IMR-90 (cell line): ENCODE data around the gene IQSEC1. TPM values are rescaled to one million over a fixed set of nuclear protein-coding genes. Genes with fewer than 3 reads are reported as not detected.

ENCODE experiments used
- ATAC-seq: fragments of 200-7000 bp; cut with Tn5 transposase; 2 replicates; pipeline ENCODE4 v1.9.1; 2020; ENCODE audit warnings: low read depth, mild to moderate bottlenecking, moderate library complexity
- BruUV-seq: library from RNA; stranded (reverse); fragments of 400-500 nt; replicated peaks from 2 replicates; lab custom pipeline; 2021; lab: Mats Ljungman, UMichigan
- CTCF ChIA-PET: fragments of 300-600 bp; formaldehyde crosslinking; extraction: SDS; loops from one replicate; lab custom pipeline; 2021; ENCODE audit warnings: antibody characterized with exemption; lab: Yijun Ruan, JAX
- POLR2A ChIA-PET: fragments of 300-600 bp; sonication (Branson Sonifier 250); formaldehyde crosslinking; loops from one replicate; lab custom pipeline; 2022; ENCODE audit warnings: antibody characterized with exemption; ENCODE audit not compliant: unreplicated experiment; lab: Charles Lee
- DNase-seq: peaks from one replicate; pipeline ENCODE4 v3.0.0; 2013
- H2AFZ ChIP-seq: replicated peaks from 2 replicates; pipeline ENCODE3; 2013; ENCODE audit warnings: low read length, mild to moderate bottlenecking; ENCODE audit not compliant: poor library complexity
- H2AK5ac ChIP-seq: 2 replicates; pipeline ENCODE4 v1.6.1; 2013; ENCODE audit warnings: low read depth, low read length, inconsistent platforms
- H2AK9ac ChIP-seq: replicated peaks from 2 replicates; pipeline ENCODE3; 2013; ENCODE audit warnings: mild to moderate bottlenecking, low read depth, low read length, moderate library complexity; ENCODE audit not compliant: poor library complexity
- H2BK120ac ChIP-seq: 2 replicates; pipeline ENCODE4 v1.6.1; 2013; ENCODE audit warnings: low read depth, low read length, inconsistent platforms
- H2BK15ac ChIP-seq: 3 replicates; pipeline ENCODE4 v1.6.1; 2013; ENCODE audit warnings: low read depth, low read length, inconsistent platforms
- H2BK20ac ChIP-seq: 2 replicates; pipeline ENCODE4 v1.6.1; 2013; ENCODE audit warnings: low read depth, mild to moderate bottlenecking, inconsistent platforms, low read length, moderate library complexity
- H2BK5ac ChIP-seq: 2 replicates; pipeline ENCODE4 v1.6.1; 2013; ENCODE audit warnings: mild to moderate bottlenecking, low read depth, low read length, inconsistent platforms; ENCODE audit not compliant: poor library complexity, severe bottlenecking
- H3K14ac ChIP-seq: replicated peaks from 2 replicates; pipeline ENCODE4 v1.6.1; 2013; ENCODE audit warnings: low read depth, low read length, inconsistent platforms
- H3K18ac ChIP-seq: 2 replicates; pipeline ENCODE4 v1.6.1; 2013; ENCODE audit warnings: low read depth, low read length, control low read depth
- H3K23ac ChIP-seq: 2 replicates; pipeline ENCODE4 v1.6.1; 2013; ENCODE audit warnings: low read depth, low read length, inconsistent platforms
- H3K27ac ChIP-seq: 2 replicates; pipeline ENCODE4 v1.5.1; 2013; ENCODE audit warnings: mild to moderate bottlenecking, control low read depth, low read length; ENCODE audit not compliant: insufficient read depth
- H3K27me3 ChIP-seq: 2 replicates; pipeline ENCODE4 v1.6.1; 2013; ENCODE audit warnings: low read length; ENCODE audit not compliant: control insufficient read depth, insufficient read depth
- H3K36me3 ChIP-seq: 2 replicates; pipeline ENCODE4 v1.6.1; 2013; ENCODE audit warnings: low read length, mixed read lengths; ENCODE audit not compliant: control insufficient read depth, insufficient read depth
- H3K4ac ChIP-seq: 2 replicates; pipeline ENCODE4 v1.6.1; 2013; ENCODE audit warnings: low read depth, low read length, inconsistent platforms
- H3K4me1 ChIP-seq: 2 replicates; pipeline ENCODE4 v1.6.1; 2013; ENCODE audit warnings: low read length, mixed read lengths; ENCODE audit not compliant: control insufficient read depth, insufficient read depth
- H3K4me2 ChIP-seq: 2 replicates; pipeline ENCODE4 v1.6.1; 2013; ENCODE audit warnings: low read depth, mild to moderate bottlenecking, control low read depth, low read length, moderate library complexity
- H3K4me3 ChIP-seq: 2 replicates; pipeline ENCODE4 v1.5.1; 2013; ENCODE audit warnings: low read depth, mild to moderate bottlenecking, control low read depth, low read length, moderate library complexity; ENCODE audit not compliant: insufficient read depth
- H3K56ac ChIP-seq: 2 replicates; pipeline ENCODE4 v1.6.1; 2013; ENCODE audit warnings: low read length, inconsistent platforms; ENCODE audit not compliant: insufficient read depth; ENCODE audit errors: extremely low read depth
- H3K79me1 ChIP-seq, 2 experiments: 2 replicates each; pipeline ENCODE4 v1.6.1; 2013; ENCODE audit warnings: low read length in 2 of 2, inconsistent platforms in 1 of 2, low read depth in 1 of 2
- H3K9ac ChIP-seq: 2 replicates; pipeline ENCODE4 v1.6.1; 2013; ENCODE audit warnings: low read depth, low read length, control low read depth
- H3K9me1 ChIP-seq: 2 replicates; pipeline ENCODE4 v1.6.1; 2013; ENCODE audit warnings: low read length, inconsistent platforms; ENCODE audit not compliant: insufficient read depth
- H3K9me3 ChIP-seq: 2 replicates; pipeline ENCODE4 v1.6.1; 2013; ENCODE audit warnings: low read length; ENCODE audit not compliant: control insufficient read depth, insufficient read depth
- H4K20me1 ChIP-seq: 2 replicates; pipeline ENCODE4 v1.6.1; 2013; ENCODE audit warnings: low read length, inconsistent platforms; ENCODE audit not compliant: insufficient read depth
- H4K5ac ChIP-seq: 2 replicates; pipeline ENCODE4 v1.6.1; 2013; ENCODE audit warnings: mild to moderate bottlenecking, low read depth, low read length, control low read depth
- H4K8ac ChIP-seq, 2 experiments: 2 replicates each; pipeline ENCODE4 v1.6.1; 2013; ENCODE audit warnings: low read depth in 2 of 2, low read length in 2 of 2, control low read depth in 1 of 2, inconsistent platforms in 1 of 2
- H4K91ac ChIP-seq: 2 replicates; pipeline ENCODE4 v1.6.1; 2013; ENCODE audit warnings: low read depth, low read length, inconsistent platforms; ENCODE audit not compliant: insufficient read depth
- BHLHE40 ChIP-seq: fragments of 150-350 bp; IDR thresholded peaks from 2 replicates; pipeline ENCODE4 v1.6.1; 2016; ENCODE audit warnings: mild to moderate bottlenecking, low read depth, low read length
- CEBPB ChIP-seq: IDR thresholded peaks from 2 replicates; pipeline ENCODE4 v1.6.1; 2012; ENCODE audit warnings: low read depth, low read length, improper control_type of control experiment
- CHD1 ChIP-seq: IDR thresholded peaks from 2 replicates; pipeline ENCODE4 v1.6.1; 2012; ENCODE audit warnings: low read depth, low read length, improper control_type of control experiment
- FOS ChIP-seq: fragments of 150-350 bp; IDR thresholded peaks from 2 replicates; pipeline ENCODE4 v1.6.1; 2016; ENCODE audit warnings: low read depth, low read length
- MAFK ChIP-seq: IDR thresholded peaks from 2 replicates; pipeline ENCODE4 v1.6.1; 2012; ENCODE audit warnings: low read depth, low read length, improper control_type of control experiment
- MAZ ChIP-seq: IDR thresholded peaks from 2 replicates; pipeline ENCODE4 v1.6.1; 2012; ENCODE audit warnings: low read depth, mild to moderate bottlenecking, low read length, improper control_type of control experiment, moderate library complexity, borderline replicate concordance
- MXI1 ChIP-seq: IDR thresholded peaks from 2 replicates; pipeline ENCODE4 v1.6.1; 2012; ENCODE audit warnings: low read depth, mild to moderate bottlenecking, low read length, moderate library complexity, borderline replicate concordance
- NFE2L2 ChIP-seq: fragments of 150-350 bp; IDR thresholded peaks from 2 replicates; pipeline ENCODE4 v1.6.1; 2016; ENCODE audit warnings: low read depth, mild to moderate bottlenecking, low read length
- POLR2A ChIP-seq: IDR thresholded peaks from 2 replicates; pipeline ENCODE4 v1.6.1; 2012; ENCODE audit warnings: mild to moderate bottlenecking, low read depth, low read length
- RAD21 ChIP-seq: IDR thresholded peaks from 2 replicates; pipeline ENCODE4 v1.6.1; 2012; ENCODE audit warnings: low read length, improper control_type of control experiment
- RCOR1 ChIP-seq: IDR thresholded peaks from 2 replicates; pipeline ENCODE4 v1.6.1; 2012; ENCODE audit warnings: mild to moderate bottlenecking, low read length, improper control_type of control experiment; ENCODE audit not compliant: insufficient replicate concordance
- RFX5 ChIP-seq: IDR thresholded peaks from 2 replicates; pipeline ENCODE4 v1.8.0; 2012; ENCODE audit warnings: low read depth, mild to moderate bottlenecking, low read length, moderate library complexity
- SMC3 ChIP-seq: fragments of 150-350 bp; IDR thresholded peaks from 2 replicates; pipeline ENCODE4 v1.6.1; 2016; ENCODE audit warnings: low read depth, mild to moderate bottlenecking, antibody characterized with exemption, low read length, moderate library complexity
- WGBS, 2 experiments: methylation state at CpG; one replicate each; pipeline versions ENCODE4 v1.1.5 to v1.1.7; 2013; ENCODE audit warnings: missing lambda C conversion rate in 2 of 2; ENCODE audit not compliant: insufficient read length in 1 of 2; ENCODE audit errors: extremely low coverage in 2 of 2; 5-methylcytosine and 5-hydroxymethylcytosine counted together
- dilution Hi-C: fragments of 300-500 bp; cut with HindIII; formaldehyde crosslinking; loops from one replicate; pipeline ENCODE4 v1.14.3; 2018; ENCODE audit warnings: low sequenced_read_pairs; ENCODE audit not compliant: unreplicated experiment
- in situ Hi-C: fragments of 300-500 bp; cut with MboI; formaldehyde crosslinking; loops from 3 replicates; pipeline ENCODE4 v1.14.3; 2019; ENCODE audit warnings: low sequenced_read_pairs, inconsistent platforms, mixed read lengths
- intact Hi-C: fragments of 100-400 bp; cut with micrococcal nuclease; formaldehyde crosslinking; loops from 2 replicates; pipeline ENCODE4 v1.10.0; 2022
- polyA plus RNA-seq, 3 experiments: library from polyadenylated mRNA; depleted of rRNA; stranded (reverse); fragments of >200 nt; gene quantifications; 2 replicates each; pipeline ENCODE4 v1.2.3, GENCODE V29; 2012; ENCODE audit warnings: low replicate concordance in 1 of 3
- total RNA-seq: library from RNA; depleted of rRNA; stranded (reverse); fragments of >200 nt; gene quantifications from 2 replicates; pipeline ENCODE4 v1.2.3, GENCODE V29; 2012
- TF ChIP-seq, protein P1 (sequence below): fragments of 150-350 bp; IDR thresholded peaks from 2 replicates; pipeline ENCODE4 v1.6.1; 2016; ENCODE audit warnings: low read depth, mild to moderate bottlenecking, low read length, moderate library complexity, borderline replicate concordance
- TF ChIP-seq, protein P2 (sequence below): conservative IDR thresholded peaks from 2 replicates; pipeline ENCODE4 v1.5.1; 2012; ENCODE audit warnings: mild to moderate bottlenecking, low read depth, low read length, improper control_type of control experiment
- TF ChIP-seq, protein P3 (sequence below): fragments of 150-350 bp; IDR thresholded peaks from 2 replicates; pipeline ENCODE4 v1.6.1; 2017; ENCODE audit warnings: mild to moderate bottlenecking, antibody characterized with exemption, low read length, low read depth

Gene IQSEC1
- total and polyA plus RNA-seq, 2 of the 4 experiments (the other 2 are of a cell fraction): 5.9 to 11.9 TPM

DNA sequence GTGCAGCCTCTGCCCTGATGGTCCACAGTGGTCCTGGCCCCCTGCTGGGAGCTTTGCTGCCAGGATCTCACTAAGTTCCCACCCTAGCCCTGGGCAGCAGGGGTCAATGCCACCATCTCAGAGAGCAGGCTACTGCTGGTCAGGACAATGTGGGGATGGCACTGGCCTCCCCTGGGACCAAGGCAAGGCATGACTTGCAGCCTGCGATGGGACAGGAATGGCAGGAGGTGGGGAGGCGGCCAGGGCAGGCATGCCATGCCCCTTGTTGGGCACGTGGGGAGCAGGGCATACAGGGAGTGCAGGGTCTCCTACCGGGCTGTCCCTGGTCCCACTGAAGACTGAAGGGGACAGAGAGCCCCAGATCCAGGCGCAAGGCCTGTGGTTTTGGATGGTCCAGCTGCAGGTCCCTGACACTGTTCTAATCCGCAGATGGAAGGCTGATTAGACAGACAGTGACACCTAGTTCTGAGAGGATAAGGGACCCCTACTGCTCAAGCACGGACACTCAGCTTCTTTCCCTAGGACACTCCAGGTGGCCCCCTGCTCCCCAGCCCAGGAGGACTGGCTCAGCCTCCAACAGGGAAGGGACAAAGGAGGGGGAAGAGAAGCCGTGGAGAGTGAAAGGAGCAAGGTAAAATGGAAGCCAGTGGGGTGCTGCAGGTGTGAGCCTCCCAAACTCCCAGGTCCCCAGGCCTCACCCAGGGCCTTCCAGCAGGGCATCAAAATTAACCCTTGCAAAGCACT is 162.7 kb downstream of the IQSEC1 start:
- no peak overlapping the region for H2AFZ ChIP-seq
- no peak overlapping the region for H3K9ac ChIP-seq
- no peak overlapping the region for H2AK5ac ChIP-seq
- ChIA-PET POLR2A (no interaction called here), CTCF (no interaction called here)
- H3K79me1 ChIP-seq: no peaks in the 10 kb centered on the region
- peaks cover 59% of the 10 kb centered on the region for H3K36me3 ChIP-seq
- no peaks in the 10 kb centered on the region for H3K4me1 ChIP-seq
- no peak overlapping the region for H4K5ac ChIP-seq
- H3K4me3 ChIP-seq: no peak overlapping the region
- no peak for ATAC-seq
- no peak overlapping the region for H3K4me2 ChIP-seq
- H3K56ac ChIP-seq: no peak overlapping the region
- 93% methylated on average over 5 of the region's 8 CpGs; no CpG with 5 or more reads in 1 of the 2 experiments for WGBS, 2 experiments
- H2BK5ac ChIP-seq: no peak overlapping the region
- H2BK20ac ChIP-seq: no peak overlapping the region
- no peak overlapping the region for H4K8ac ChIP-seq
- no peak overlapping the region for H3K14ac ChIP-seq
- no peak overlapping the region for H2BK120ac ChIP-seq
- H3K9me1 ChIP-seq: no peaks in the 10 kb centered on the region
- no peak overlapping the region for H2BK15ac ChIP-seq
- no peak overlapping the region for H3K23ac ChIP-seq
- no peaks in the 10 kb centered on the region for H3K27me3 ChIP-seq
- no peaks in the 10 kb centered on the region; the same call in 1 of the 2 replicates for H4K20me1 ChIP-seq
- in situ Hi-C loops: no loop called here
- dilution Hi-C loops: no loop called here
- intact Hi-C loops: no loop called here
- no TSS peak for BruUV-seq
- no peaks in the 10 kb centered on the region for H3K9me3 ChIP-seq
- no peak overlapping the region for H4K91ac ChIP-seq
- no peak overlapping the region for H3K4ac ChIP-seq
- H2AK9ac ChIP-seq: no peak overlapping the region
- no peak for DNase-seq
- no peak overlapping the region for H3K18ac ChIP-seq
- no peak overlapping the region for H3K27ac ChIP-seq
- TF ChIP-seq RCOR1: no peak
- TF ChIP-seq MAZ: no peak
- TF ChIP-seq MAFK: no peak
- TF ChIP-seq FOS: no peak
- no peak for TF ChIP-seq CEBPB
- no peak for TF ChIP-seq POLR2A
- TF ChIP-seq CHD1: no peak
- TF ChIP-seq SMC3: no peak
- TF ChIP-seq, protein P1, sequence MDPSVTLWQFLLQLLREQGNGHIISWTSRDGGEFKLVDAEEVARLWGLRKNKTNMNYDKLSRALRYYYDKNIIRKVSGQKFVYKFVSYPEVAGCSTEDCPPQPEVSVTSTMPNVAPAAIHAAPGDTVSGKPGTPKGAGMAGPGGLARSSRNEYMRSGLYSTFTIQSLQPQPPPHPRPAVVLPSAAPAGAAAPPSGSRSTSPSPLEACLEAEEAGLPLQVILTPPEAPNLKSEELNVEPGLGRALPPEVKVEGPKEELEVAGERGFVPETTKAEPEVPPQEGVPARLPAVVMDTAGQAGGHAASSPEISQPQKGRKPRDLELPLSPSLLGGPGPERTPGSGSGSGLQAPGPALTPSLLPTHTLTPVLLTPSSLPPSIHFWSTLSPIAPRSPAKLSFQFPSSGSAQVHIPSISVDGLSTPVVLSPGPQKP: no peak
- no peak for TF ChIP-seq RFX5
- TF ChIP-seq BHLHE40: no peak
- TF ChIP-seq, protein P2, sequence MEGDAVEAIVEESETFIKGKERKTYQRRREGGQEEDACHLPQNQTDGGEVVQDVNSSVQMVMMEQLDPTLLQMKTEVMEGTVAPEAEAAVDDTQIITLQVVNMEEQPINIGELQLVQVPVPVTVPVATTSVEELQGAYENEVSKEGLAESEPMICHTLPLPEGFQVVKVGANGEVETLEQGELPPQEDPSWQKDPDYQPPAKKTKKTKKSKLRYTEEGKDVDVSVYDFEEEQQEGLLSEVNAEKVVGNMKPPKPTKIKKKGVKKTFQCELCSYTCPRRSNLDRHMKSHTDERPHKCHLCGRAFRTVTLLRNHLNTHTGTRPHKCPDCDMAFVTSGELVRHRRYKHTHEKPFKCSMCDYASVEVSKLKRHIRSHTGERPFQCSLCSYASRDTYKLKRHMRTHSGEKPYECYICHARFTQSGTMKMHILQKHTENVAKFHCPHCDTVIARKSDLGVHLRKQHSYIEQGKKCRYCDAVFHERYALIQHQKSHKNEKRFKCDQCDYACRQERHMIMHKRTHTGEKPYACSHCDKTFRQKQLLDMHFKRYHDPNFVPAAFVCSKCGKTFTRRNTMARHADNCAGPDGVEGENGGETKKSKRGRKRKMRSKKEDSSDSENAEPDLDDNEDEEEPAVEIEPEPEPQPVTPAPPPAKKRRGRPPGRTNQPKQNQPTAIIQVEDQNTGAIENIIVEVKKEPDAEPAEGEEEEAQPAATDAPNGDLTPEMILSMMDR: no peak
- no peak for TF ChIP-seq RAD21
- TF ChIP-seq, protein P3, sequence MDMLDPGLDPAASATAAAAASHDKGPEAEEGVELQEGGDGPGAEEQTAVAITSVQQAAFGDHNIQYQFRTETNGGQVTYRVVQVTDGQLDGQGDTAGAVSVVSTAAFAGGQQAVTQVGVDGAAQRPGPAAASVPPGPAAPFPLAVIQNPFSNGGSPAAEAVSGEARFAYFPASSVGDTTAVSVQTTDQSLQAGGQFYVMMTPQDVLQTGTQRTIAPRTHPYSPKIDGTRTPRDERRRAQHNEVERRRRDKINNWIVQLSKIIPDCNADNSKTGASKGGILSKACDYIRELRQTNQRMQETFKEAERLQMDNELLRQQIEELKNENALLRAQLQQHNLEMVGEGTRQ: no peak
- TF ChIP-seq NFE2L2: no peak
- TF ChIP-seq MXI1: no peak
